Stimulated activated CD4-positive, alpha-beta T cell treated with anti-CD3 and anti-CD28 coated beads, Interleukin-15, amount 100 ng/mL, for 48 hours (primary cell): ENCODE data around the gene SPANXD.
"Not testable (repeated sequence)": the region's sequence is repeated elsewhere in the genome, so short reads cannot be mapped to it uniquely, and the experiment has no call there.

Experiments
- DNase-seq, 2 donors: peaks; one replicate each; pipeline ENCODE4 v3.0.0-alpha.2; 2020; ENCODE audit warnings: low read depth in 2 of 2

Gene SPANXD

DNA sequence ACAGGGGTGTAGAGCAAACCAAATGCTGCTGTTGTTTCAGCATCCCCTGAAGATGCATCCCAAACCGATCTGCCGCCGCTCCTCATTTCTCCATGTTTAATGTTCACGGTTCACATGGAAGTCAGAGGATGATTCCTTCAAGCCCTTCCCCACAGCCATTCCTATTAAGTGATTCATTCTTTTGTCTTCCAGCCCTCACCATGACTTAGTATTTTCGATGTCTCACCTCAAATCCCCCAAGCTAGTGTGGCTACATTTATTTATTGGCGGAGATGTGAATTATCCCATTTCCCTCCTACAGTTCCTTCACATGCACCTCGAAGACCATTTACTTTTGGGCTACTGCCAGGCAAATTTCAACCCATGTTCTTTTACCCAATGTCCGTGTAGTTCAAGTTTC is at the start of gene SPANXD:
SPANXD (minus strand) TSS at position 101 of the 400 bp plus-strand sequence. CDS start 334 bp downstream, outside the sequence.
- not testable (repeated sequence) for DNase-seq

- DNase-seq, result no peak
These were observed 44.1 kb upstream of the SPANXD start for GRCh38 chrX:141742666-141743065.

DNA sequence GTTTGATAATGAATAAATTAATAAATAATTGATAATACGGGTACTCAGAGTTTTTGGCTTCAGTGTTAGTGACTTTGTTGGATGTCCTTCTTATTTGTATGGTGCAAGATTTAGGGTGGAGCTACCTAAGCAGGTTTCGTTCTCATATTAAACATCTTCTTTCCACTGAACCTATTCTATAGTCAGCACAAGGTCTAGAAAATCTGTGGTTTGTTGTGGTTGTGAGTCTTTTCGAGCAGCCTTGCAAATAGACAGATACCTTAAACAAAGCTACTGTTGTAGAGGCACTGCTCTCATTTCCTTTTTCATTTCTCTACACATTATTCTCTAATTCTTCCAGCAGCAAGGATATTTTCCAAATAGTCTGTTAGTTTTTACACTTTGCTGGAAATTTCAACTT is 38.1 kb upstream of the SPANXD start:
- DNase-seq, result no peak

GRCh38 chrX:141733371-141733770 is 34.8 kb upstream of the SPANXD start:
- no peak for DNase-seq

- no peak for DNase-seq
These were observed 33.5 kb upstream of the SPANXD start for GRCh38 chrX:141732031-141732430.

GRCh38 chrX:141724186-141724585 is 25.6 kb upstream of the SPANXD start:
- no peak for DNase-seq

DNA sequence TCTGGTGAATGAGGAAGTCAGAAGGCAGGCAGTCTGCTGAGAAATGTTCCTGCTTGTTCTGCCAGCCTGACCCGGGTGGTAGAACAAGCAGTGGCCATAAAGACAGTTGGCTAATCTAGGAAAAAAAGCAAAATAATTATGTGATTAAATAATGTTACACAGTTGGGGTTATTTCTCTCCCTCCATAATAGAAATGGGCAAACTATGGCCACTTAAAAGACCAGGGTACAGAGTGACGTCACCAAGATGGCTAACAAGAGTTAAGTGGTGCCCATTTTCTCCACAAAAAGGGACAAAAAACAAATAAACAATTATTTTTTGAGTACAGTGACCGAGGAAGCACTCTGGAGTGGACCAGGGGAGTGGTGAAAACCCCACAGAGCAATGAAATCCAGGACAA is 16.1 kb upstream of the SPANXD start:
- no peak for DNase-seq

GRCh38 chrX:141701072-141701471 is 2.5 kb upstream of the SPANXD start:
- no peak for DNase-seq

DNA sequence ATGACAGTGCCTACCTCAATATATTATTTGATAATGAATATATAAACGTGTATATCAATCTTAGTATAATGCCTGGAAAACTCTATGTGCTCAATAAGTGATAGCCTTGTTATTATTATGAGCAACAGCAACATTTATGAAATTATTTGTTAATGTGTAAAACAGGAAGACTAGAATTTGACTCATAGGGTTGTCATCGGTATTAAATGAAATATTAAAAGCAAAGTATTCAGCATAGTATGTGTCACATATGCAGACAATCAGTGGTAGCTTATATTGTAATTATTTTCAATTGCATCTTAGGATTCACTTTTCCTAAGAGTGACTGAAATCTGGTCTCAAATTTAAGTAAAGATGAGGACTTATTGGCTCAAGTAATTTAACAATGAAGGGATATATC is 24.6 kb downstream of the SPANXD start:
- no peak for DNase-seq

- no peak for DNase-seq
These were observed 28.9 kb downstream of the SPANXD start for GRCh38 chrX:141669689-141670088.

- no peak for DNase-seq
These were observed 30.2 kb downstream of the SPANXD start for GRCh38 chrX:141668371-141668770.

DNA sequence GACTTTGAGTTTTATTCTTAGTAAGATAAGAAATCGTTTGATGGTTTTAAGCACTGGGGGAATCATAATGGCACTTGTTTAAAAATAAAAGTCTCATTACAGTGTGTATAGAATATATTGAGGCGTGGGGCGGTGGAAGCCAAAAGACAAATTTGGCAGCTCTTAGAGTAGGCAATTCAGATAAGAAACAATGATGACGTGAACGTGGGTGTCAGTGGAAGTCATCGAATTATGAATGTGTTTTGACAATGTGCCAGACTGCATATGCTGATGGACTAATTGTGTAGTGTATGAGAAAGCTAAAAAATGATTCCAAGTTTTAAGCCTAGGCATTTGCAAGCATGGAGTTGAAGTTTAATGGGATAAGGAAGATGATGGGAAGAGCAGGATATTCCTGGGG is 35.8 kb downstream of the SPANXD start:
- no peak for DNase-seq

DNA sequence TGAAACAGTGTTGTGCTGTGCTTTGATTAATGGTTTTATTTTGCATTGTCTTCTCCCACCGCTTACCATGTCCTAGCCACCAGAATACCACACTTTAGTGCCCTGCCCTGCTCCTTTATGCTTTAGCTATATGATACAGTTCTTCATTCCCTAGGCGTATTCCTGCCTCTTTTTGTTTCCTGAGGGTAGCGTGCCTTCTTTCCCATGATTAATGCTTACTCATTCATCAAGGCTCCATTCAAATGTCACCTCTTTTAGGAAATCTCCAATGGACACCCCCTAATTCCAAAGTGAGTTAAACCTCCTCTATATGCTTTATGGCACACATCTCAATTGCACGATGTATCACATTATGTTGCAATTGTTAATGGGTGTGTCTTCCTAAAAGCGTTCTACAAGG is 46.3 kb downstream of the SPANXD start:
- DNase-seq, result no peak
